Measurements from ENCODE around the gene CREB3.

CREB3 gene

DNA sequence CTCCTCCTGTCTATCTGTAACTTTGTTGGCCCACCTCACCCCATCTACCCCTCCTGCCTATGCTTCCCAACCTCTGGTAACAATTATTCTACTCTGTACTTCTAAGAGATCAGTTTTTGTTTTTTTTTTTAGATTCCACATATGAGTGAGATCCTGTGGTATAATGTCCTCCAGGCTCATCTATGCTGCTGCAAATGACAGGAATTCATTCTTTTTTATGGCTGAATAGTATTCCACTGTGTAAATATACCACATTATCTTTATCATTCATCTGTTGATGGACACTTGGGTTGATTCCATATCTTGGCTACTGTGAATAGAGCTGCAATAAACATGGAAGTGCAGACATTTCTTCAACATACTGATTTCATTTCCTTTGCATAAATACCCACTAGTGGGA lies 51.0 kb downstream of the CREB3 start:
- TF ChIP-seq, protein P1, sequence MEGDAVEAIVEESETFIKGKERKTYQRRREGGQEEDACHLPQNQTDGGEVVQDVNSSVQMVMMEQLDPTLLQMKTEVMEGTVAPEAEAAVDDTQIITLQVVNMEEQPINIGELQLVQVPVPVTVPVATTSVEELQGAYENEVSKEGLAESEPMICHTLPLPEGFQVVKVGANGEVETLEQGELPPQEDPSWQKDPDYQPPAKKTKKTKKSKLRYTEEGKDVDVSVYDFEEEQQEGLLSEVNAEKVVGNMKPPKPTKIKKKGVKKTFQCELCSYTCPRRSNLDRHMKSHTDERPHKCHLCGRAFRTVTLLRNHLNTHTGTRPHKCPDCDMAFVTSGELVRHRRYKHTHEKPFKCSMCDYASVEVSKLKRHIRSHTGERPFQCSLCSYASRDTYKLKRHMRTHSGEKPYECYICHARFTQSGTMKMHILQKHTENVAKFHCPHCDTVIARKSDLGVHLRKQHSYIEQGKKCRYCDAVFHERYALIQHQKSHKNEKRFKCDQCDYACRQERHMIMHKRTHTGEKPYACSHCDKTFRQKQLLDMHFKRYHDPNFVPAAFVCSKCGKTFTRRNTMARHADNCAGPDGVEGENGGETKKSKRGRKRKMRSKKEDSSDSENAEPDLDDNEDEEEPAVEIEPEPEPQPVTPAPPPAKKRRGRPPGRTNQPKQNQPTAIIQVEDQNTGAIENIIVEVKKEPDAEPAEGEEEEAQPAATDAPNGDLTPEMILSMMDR (IDR thresholded peaks at IDR 0.05), result no peak
- H3K27ac ChIP-seq, result no peak overlapping the region

More for the DNA sequence above, 51.0 kb downstream of the CREB3 start:
- no peak for DNase-seq (ENCODE audit: low spot score)
- H3K4me3 ChIP-seq, result no peak overlapping the region
